HG03060 (cell line): ENCODE measurements around the gene CACNA1I.
"Not testable (repeated sequence)": the region's sequence is repeated elsewhere in the genome, so short reads cannot be mapped to it uniquely, and the experiment has no call there.

ENCODE experiments used
- ATAC-seq: cut with Tn5 transposase; IDR thresholded peaks from one replicate; pipeline ENCODE4 v1.9.1; 2021; ENCODE audit warnings: low read depth, moderate number of reproducible peaks; ENCODE audit not compliant: unreplicated experiment

The CACNA1I gene

DNA sequence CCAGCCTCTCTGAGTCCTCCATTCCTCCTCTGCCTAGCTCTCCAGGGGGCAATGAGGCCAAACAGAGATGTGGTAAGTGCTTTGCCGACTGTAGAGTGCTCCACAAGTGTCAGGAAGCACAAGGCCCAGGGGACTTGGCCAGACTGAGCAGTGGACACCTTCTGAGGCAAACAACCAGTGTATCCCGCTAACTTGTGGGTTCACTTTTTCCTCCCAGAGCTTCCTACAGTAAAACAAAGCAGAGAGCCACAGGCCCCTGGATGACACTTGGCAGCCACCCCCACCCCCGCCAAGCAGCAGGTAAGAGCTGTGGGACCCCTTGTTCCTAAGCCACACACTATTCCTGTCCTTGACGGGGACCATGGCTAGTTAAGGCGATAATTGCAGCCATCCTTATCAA, 160.9 kb downstream of the CACNA1I start:
- ATAC-seq = no peak

DNA sequence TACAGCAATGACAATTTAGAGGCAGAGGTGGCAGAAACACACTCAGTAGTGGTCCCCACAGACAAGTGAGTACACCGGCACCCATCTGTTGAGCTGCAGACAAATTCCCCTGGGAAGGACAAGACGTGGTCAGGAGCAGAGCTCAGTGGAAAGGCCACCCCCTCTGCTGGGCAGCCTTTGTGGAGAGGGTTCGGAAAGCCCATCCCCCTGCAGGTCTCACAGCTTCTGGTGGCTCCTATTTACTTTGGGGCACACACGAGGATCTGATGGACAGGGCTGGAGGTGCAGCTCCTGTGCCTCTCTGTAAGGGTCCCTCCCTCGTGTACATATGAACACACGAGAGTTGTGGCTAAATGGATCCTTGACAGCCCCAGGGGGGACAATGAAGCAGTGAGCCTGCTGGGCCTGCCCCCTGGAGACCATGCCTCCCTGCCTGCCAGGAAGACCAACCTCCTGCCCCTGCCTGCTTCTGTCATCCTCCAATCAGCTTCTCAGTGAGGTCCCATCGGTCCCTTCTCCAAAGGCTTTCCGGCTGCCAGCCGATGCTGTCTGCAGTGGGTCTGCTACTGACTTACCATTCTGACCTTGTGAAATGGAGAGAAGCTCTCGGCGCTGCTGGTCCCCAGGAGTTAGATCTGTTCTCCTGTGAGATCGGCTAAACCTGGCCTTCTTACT, 161.5 kb downstream of the CACNA1I start:
- no peak for ATAC-seq

DNA sequence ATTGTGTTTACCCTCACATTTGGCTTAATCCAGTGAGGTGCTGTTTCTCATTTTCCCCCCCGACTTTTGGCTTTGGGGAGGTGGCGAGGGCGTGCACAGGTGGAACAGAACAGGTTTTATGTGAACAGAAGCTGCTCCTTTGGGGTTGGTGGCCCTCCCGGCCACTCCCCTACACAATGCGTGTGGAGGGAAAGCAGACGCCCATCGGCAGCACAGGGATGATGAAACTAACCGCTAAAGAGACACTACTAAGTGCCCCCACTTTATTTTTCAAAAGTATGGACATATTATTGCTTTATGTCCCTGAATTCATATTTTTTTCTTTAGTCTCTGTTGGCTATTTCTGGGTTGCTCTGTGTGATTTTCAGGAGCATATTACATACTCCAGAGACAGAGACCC, 162.1 kb downstream of the CACNA1I start:
- no peak for ATAC-seq

DNA sequence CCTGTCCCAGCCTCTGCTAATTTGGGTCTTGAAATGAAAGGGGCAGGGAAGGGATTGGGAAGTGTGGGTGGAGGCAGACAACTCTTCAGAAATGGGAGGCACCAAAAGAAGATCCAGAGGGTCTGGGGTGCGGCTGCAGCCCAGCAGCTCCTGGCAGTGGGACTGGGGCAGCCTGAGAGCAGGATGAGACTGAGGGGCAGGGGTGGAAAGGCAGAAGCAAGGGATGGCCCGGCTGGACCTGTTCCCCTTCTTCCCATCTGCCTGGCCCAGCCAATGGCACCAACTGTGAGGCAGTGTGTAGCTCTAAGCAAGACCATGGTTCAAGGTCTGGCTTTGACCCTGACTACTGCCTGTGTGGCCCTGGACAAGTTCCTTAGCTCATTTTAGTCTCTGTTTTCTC, 162.6 kb downstream of the CACNA1I start:
- ATAC-seq = no peak

DNA sequence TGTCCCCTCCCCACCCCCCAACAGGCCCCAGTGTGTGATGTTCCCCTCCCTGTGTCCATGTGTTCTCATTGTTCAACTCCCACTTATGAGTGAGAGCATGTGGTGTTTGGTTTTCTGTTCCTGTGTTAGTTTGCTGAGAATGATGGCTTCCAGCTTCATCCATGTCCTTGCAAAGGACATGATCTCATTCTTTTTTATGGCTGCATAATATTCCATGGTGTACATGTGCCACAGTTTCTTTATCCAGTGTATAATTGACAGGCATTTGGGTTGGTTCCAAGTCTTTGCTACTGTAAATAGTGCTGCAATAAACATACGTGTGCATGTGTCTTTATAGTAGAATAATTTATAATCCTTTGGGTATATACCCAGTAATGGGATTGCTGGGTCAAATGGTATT, 163.5 kb downstream of the CACNA1I start:
- not testable (repeated sequence) for ATAC-seq

DNA sequence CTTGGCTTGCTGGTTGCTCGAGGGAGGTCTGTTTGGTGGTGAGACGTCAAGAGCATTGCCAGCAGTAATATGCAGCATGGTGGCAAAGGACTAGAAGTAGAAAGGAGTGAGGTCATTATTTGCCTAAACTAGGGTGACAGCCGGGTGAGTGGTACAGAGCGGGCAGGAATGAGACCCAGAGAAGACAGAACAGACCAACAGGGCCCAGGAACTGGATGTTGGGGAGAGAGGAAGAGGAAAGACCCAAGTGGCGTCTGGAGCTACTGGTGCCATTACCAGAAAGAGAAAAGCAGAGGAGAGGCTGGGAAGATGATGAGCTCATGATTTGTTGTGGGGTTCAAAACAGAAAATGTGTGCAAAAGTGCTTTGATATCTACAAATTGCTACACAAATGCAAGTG, 164.3 kb downstream of the CACNA1I start:
- ATAC-seq = no peak

DNA sequence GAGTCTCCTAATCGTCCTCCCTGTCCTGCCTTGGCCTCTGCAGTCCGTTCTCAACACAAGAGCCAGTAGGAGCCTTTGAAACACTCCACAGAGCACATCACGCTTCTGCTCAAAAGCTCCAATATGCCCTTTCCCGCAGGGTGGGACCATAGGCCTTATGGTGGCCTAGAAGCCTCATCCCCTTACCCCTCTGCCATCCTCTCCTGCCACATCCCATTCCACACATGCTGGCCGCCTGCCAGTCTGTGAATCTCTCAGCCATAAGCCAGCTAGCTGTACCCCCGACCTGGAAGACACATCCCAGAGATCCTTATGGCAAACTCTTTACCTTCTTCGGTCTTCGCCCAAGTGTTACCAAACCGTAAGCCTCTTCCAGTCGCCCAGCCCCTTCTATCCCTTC, 165.2 kb downstream of the CACNA1I start:
- ATAC-seq = no peak

DNA sequence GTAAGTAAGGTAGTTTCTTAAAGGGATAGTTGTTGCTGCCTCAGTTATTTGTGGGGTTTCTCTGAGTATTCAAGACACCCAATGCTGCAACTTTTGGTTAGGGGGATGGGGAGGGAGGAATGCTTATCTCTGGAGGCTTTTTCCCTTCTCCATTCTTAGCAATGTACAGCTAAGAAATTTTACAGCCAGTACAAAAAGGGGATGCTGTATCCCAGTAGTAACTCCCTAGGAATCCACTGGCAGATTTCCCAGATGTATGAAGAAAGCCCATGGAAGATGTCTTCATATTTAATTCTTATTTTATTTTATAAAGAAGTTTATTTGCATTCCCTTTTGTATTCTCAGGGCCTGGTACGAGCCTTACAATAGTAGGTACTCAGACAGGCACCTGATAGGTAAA, 168.2 kb downstream of the CACNA1I start:
- no peak for ATAC-seq
